Prostate gland (tissue), 2 donors: Measurements from ENCODE around the gene CYP4F8. TPM values are rescaled to one million over a fixed set of nuclear protein-coding genes. Genes with fewer than 3 reads are reported as not detected.

Source experiments
- DNase-seq: peaks from one replicate; pipeline ENCODE4 v3.0.0-alpha.2; 2019; ENCODE audit warnings: low spot score
- H3K27ac ChIP-seq, 2 donors: fragments of 200-600 bp; sonication (generic); 2 replicates each; pipeline ENCODE4 v1.5.1; 2017 to 2019
- H3K27me3 ChIP-seq: fragments of 200-600 bp; sonication (generic); replicated peaks from 2 replicates; pipeline ENCODE4 v1.5.1; 2019; ENCODE audit not compliant: insufficient read depth
- H3K36me3 ChIP-seq, 2 donors: fragments of 200-600 bp; sonication (generic); 1 replicate in 1 of 2; 2 replicates in 1 of 2; pipeline versions ENCODE4 v1.5.1 to v1.8.1; 2017 to 2019
- H3K4me1 ChIP-seq: fragments of 200-600 bp; sonication (generic); replicated peaks from 2 replicates; pipeline ENCODE4 v1.5.1; 2019
- H3K4me3 ChIP-seq, 2 donors: fragments of 200-600 bp; sonication (generic); 2 replicates each; pipeline ENCODE4 v1.5.1; 2017 to 2019
- H3K9me3 ChIP-seq: fragments of 200-600 bp; sonication (generic); 2 replicates; pipeline ENCODE4 v1.5.1; 2017
- CTCF ChIP-seq, 4 experiments: fragments of 200-600 bp in 2 of 4; fragments of 450-650 bp in 2 of 4; sonication (generic) in 2 of 4; IDR thresholded peaks; 1 replicate in 3 of 4; 2 replicates in 1 of 4; pipeline ENCODE4 v1.5.1; 2016 to 2019; ENCODE audit warnings: antibody characterized with exemption in 4 of 4, mild to moderate bottlenecking in 2 of 4, moderate library complexity in 2 of 4
- POLR2A ChIP-seq: fragments of 450-650 bp; IDR thresholded peaks from one replicate; pipeline ENCODE4 v1.6.1; 2016; ENCODE audit warnings: antibody characterized with exemption, mild to moderate bottlenecking
- POLR2AphosphoS5 ChIP-seq: sonication (generic); formaldehyde crosslinking; IDR thresholded peaks from one replicate; pipeline ENCODE4 v1.6.1; 2017; ENCODE audit warnings: antibody characterized with exemption
- WGBS: methylation state at CpG from one replicate; pipeline ENCODE4 v1.1.5; 2018; 5-methylcytosine and 5-hydroxymethylcytosine counted together
- intact Hi-C: fragments of 100-400 bp; cut with DNase I; formaldehyde crosslinking; loops from one replicate; pipeline ENCODE4 v1.14.2; 2022
- total RNA-seq, 2 donors: library from RNA; depleted of rRNA; stranded (reverse); fragments of >200 nt; gene quantifications; one replicate each; pipeline ENCODE4 v1.1.0, GENCODE V29; 2016

CYP4F8 gene
- total RNA-seq, 2 donors from 2014 or later, result 14.9 to 67.3 TPM

- no peaks in the 10 kb centered on the region for H3K9me3 ChIP-seq
- WGBS, result 66% methylated on average over 12 of the region's 12 CpGs
- H3K4me1 ChIP-seq, result no peaks in the 10 kb centered on the region
- DNase-seq, result no peak
- no peaks in the 10 kb centered on the region for H3K36me3 ChIP-seq
- no peaks in the 10 kb centered on the region for H3K27me3 ChIP-seq
- TF ChIP-seq POLR2AphosphoS5, result no peak
- no peak for TF ChIP-seq CTCF (IDR thresholded peaks at IDR 0.05)
- TF ChIP-seq POLR2A, result no peak
- no peak overlapping the region for H3K4me3 ChIP-seq
- intact Hi-C loops, result no loop called here
- no peak overlapping the region for H3K27ac ChIP-seq
Measured at GRCh38 chr19:15640904-15641597, 26.0 kb downstream of the CYP4F8 start.

- no peaks in the 10 kb centered on the region for H3K27me3 ChIP-seq
- intact Hi-C loops, result no loop called here
- 75% methylated on average over 5 of the region's 5 CpGs for WGBS
- no peak for DNase-seq
- H3K4me3 ChIP-seq, result no peak overlapping the region
- H3K9me3 ChIP-seq, result no peaks in the 10 kb centered on the region
- no peaks in the 10 kb centered on the region for H3K4me1 ChIP-seq
- H3K36me3 ChIP-seq, result no peaks in the 10 kb centered on the region
- no peak overlapping the region for H3K27ac ChIP-seq
- no peak for TF ChIP-seq POLR2AphosphoS5
- no peak for TF ChIP-seq POLR2A
- TF ChIP-seq CTCF (IDR thresholded peaks at IDR 0.05), result no peak
Measured at GRCh38 chr19:15641901-15642491, 27.0 kb downstream of the CYP4F8 start.

- no peak for DNase-seq
- Histone ChIP-seq H3K27ac (no peak overlapping the region), H3K4me1 (no peaks in the 10 kb centered on the region), H3K27me3 (no peaks in the 10 kb centered on the region), H3K9me3 (no peaks in the 10 kb centered on the region), H3K36me3 (no peaks in the 10 kb centered on the region), H3K4me3 (no peak overlapping the region)
- intact Hi-C loops, result no loop called here
- no peak for TF ChIP-seq POLR2A
- TF ChIP-seq CTCF (IDR thresholded peaks at IDR 0.05), result no peak
Measured at GRCh38 chr19:15642807-15643206, 27.8 kb downstream of the CYP4F8 start.

GRCh38 chr19:15643387-15643786, 28.4 kb downstream of the CYP4F8 start:
- Histone ChIP-seq H3K4me3 (no peak overlapping the region), H3K9me3 (no peaks in the 10 kb centered on the region), H3K36me3 (no peaks in the 10 kb centered on the region), H3K27me3 (no peaks in the 10 kb centered on the region), H3K27ac (no peak overlapping the region), H3K4me1 (no peaks in the 10 kb centered on the region)
- TF ChIP-seq CTCF (IDR thresholded peaks at IDR 0.05) (no peak), POLR2A (no peak), POLR2AphosphoS5 (no peak)
- WGBS, result 77% methylated on average over 3 of the region's 3 CpGs
- intact Hi-C loops, result no loop called here
- DNase-seq, result no peak
